Body of pancreas (tissue), 4 donors: ENCODE results near the gene ZFAND3.

Experiments used
- CTCF ChIP-seq, 7 experiments: fragments of 450-650 bp in 4 of 7; fragments of 200-600 bp in 3 of 7; sonication (generic) in 3 of 7; IDR thresholded peaks; one replicate each; pipeline ENCODE4 v1.5.1; 2016 to 2019; ENCODE audit warnings: antibody characterized with exemption in 7 of 7
- POLR2A ChIP-seq, 3 donors: fragments of 450-650 bp; IDR thresholded peaks; one replicate each; pipeline ENCODE4 v1.6.1; 2016; ENCODE audit warnings: antibody characterized with exemption in 3 of 3, mild to moderate bottlenecking in 2 of 3

- no peak for TF ChIP-seq CTCF (IDR thresholded peaks at IDR 0.05)
- TF ChIP-seq POLR2A (IDR thresholded peaks at IDR 0.05): no peak
Observed at GRCh38 chr6:38166411-38167240, 347.1 kb downstream of the ZFAND3 start.
